ENCODE measurements around the gene NBPF20.
"Not testable (repeated sequence)": the region's sequence is repeated elsewhere in the genome, so short reads cannot be mapped to it uniquely, and the experiment has no call there.

DNA sequence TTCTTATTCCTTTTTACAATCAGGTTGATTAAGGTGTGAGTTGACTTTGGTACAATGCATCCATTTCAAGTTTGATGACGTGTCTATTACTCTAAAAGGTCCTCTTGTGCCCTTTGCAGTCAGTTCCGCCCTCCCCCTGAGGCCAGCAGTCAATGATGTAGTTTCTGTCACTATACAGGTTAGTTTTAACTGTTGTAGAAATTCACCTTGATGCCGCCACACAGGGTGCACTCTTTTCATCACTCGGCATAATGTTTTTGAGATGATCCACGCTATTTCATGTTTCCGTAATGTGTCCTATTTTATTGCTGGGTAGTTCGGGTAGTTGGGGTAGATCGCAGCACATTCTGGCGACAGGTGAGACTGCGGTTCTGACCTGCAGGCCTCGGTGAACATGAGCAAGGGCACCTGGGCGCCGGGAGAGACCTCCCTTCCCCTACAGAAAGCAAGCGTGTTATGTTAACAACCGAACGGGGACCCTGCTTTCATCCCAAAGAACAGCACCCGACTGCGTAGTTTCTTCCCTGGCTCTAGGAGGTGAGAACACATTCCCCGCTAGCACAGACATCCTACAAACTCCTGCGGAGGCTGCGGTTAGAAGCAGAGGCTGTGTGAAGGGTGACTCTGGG lies 39.4 kb upstream of the NBPF20 start:
- not testable (repeated sequence) for TF ChIP-seq CTCF, POLR2A (IDR thresholded peaks at IDR 0.05)
